Globus pallidus (tissue), 1 donor: ENCODE data around the gene ACOD1.
A peak's percentile ranks its signal among the peaks of the same experiment; 100 is the strongest.
"Not testable (repeated sequence)": the region's sequence is repeated elsewhere in the genome, so short reads cannot be mapped to it uniquely, and the experiment has no call there.

ENCODE experiments used
- DNase-seq: peaks from one replicate; pipeline ENCODE4 v3.0.0-alpha.2; 2015; ENCODE audit warnings: low spot score

The ACOD1 gene

GRCh38 chr13:76948149-76948548, at the start of gene ACOD1:
Gene ACOD1 (plus strand): TSS chr13:76948511. CDS start chr13:76948559, 48 bp downstream.
- no peak for DNase-seq

- not testable (repeated sequence) for DNase-seq
Measured at GRCh38 chr13:76899066-76899465, 49.2 kb upstream of the ACOD1 start.

GRCh38 chr13:76903544-76904162, 44.7 kb upstream of the ACOD1 start:
- DNase-seq: peak; percentile 59

GRCh38 chr13:76904507-76904906, 43.8 kb upstream of the ACOD1 start:
- DNase-seq: no peak

GRCh38 chr13:76912476-76912875, 35.8 kb upstream of the ACOD1 start:
- DNase-seq: no peak

GRCh38 chr13:76913898-76914297, 34.4 kb upstream of the ACOD1 start:
- no peak for DNase-seq

- DNase-seq: no peak
Measured at GRCh38 chr13:76917095-76917494, 31.2 kb upstream of the ACOD1 start.

GRCh38 chr13:76917755-76918481, 30.4 kb upstream of the ACOD1 start:
- not testable (repeated sequence) for DNase-seq

GRCh38 chr13:76921516-76921915, 26.8 kb upstream of the ACOD1 start:
- no peak for DNase-seq

- no peak for DNase-seq
Measured at GRCh38 chr13:76925115-76925514, 23.2 kb upstream of the ACOD1 start.

- no peak for DNase-seq
Measured at GRCh38 chr13:76927955-76928354, 20.4 kb upstream of the ACOD1 start.

GRCh38 chr13:76928456-76928855, 19.9 kb upstream of the ACOD1 start:
- DNase-seq: no peak

- DNase-seq: no peak
Measured at GRCh38 chr13:76929320-76929719, 19.0 kb upstream of the ACOD1 start.

- no peak for DNase-seq
Measured at GRCh38 chr13:76929851-76930374, 18.4 kb upstream of the ACOD1 start.

- no peak for DNase-seq
Measured at GRCh38 chr13:76932076-76932475, 16.2 kb upstream of the ACOD1 start.

GRCh38 chr13:76934671-76935070, 13.6 kb upstream of the ACOD1 start:
- no peak for DNase-seq

- DNase-seq: no peak
Measured at GRCh38 chr13:76936763-76937162, 11.5 kb upstream of the ACOD1 start.

GRCh38 chr13:76937281-76937820, 11.0 kb upstream of the ACOD1 start:
- DNase-seq: no peak

- no peak for DNase-seq
Measured at GRCh38 chr13:76939215-76939614, 9.1 kb upstream of the ACOD1 start.

GRCh38 chr13:76942363-76942762, 5.9 kb upstream of the ACOD1 start:
- no peak for DNase-seq

- no peak for DNase-seq
Measured at GRCh38 chr13:76943646-76944045, 4.7 kb upstream of the ACOD1 start.

GRCh38 chr13:76944456-76944855, 3.9 kb upstream of the ACOD1 start:
- no peak for DNase-seq

GRCh38 chr13:76950101-76950500, 1.8 kb downstream of the ACOD1 start:
- DNase-seq: no peak
